ENCODE results near the gene SART3. TPM values are rescaled to one million over a fixed set of nuclear protein-coding genes. Genes with fewer than 3 reads are reported as not detected.

SART3 gene
- total and polyA plus RNA-seq, 2 of the 13 experiments (the other 11 are each of a cell fraction or from before 2014, with no cell fraction given) = 16.1 to 69.9 TPM

DNA sequence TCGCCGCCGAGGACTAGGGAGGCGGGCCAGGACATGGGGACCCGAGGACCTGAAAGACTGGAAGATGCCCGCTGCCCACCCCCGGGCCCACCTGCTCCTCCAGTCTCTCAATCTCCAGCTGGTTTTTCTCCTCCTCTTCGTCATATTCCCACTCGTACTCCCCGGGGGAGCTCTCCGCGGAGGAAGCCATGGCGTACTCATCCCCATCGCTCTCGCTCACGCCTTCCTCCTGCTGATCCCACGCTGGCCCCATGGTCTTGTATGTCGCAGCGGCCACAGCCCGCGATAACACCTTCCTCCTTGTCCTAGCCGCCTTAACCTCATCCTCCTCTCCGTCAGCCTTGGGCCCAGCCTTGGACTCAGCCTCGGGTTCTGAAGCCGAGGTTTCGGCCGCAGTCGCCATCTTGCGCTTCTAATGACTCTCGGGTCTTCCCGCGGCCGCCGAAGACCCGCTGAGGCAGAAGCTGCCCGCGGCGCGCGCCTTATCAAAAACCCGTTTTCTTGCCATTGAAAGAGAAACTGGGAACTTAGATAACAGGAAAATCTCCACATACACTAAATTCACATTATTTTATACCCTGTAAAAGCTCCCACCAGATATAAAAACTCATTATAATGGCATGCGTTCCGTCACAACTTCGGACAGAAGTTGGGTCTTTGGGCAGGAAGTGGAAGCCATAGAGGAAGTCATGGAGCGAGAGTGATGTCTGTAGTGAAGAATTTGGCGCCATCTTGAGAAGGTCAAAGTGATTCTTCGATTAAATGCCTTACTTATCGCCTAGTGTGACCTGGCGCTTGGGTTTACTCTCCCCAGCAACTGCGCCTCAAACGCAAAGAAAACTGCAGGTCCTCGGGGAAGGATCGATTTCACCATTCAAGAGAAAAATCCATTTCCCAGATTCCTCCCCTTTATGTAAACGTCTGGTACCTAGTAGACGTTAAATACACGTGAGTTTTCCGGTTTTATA, at the start of gene SART3 (continued):
- TF ChIP-seq, protein P1, sequence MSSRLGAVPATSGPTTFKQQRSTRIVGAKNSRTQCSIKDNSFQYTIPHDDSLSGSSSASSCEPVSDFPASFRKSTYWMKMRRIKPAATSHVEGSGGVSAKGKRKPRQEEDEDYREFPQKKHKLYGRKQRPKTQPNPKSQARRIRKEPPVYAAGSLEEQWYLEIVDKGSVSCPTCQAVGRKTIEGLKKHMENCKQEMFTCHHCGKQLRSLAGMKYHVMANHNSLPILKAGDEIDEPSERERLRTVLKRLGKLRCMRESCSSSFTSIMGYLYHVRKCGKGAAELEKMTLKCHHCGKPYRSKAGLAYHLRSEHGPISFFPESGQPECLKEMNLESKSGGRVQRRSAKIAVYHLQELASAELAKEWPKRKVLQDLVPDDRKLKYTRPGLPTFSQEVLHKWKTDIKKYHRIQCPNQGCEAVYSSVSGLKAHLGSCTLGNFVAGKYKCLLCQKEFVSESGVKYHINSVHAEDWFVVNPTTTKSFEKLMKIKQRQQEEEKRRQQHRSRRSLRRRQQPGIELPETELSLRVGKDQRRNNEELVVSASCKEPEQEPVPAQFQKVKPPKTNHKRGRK (CRISPR knock-in tag; IDR thresholded peaks at IDR 0.05) = no peak
- TF ChIP-seq, protein P2, sequence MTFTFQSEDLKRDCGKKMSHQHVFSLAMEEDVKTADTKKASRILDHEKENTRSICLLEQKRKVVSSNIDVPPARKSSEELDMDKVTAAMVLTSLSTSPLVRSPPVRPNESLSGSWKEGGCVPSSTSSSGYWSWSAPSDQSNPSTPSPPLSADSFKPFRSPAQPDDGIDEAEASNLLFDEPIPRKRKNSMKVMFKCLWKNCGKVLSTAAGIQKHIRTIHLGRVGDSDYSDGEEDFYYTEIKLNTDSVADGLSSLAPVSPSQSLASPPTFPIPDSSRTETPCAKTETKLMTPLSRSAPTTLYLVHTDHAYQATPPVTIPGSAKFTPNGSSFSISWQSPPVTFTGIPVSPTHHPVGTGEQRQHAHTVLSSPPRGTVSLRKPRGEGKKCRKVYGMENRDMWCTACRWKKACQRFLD (CRISPR knock-in tag; IDR thresholded peaks at IDR 0.05; ENCODE audit: borderline replicate concordance) = peak; percentile 56; the same call in 1 of the 2 replicates
- TF ChIP-seq ZNF24 (IDR thresholded peaks at IDR 0.05) (peak; percentile 39; the same call in 1 of the 2 replicates), GABPA (IDR thresholded peaks at IDR 0.05; ENCODE audit: low read depth, low read length) (peak; percentile 68), GABPA (CRISPR knock-in tag; IDR thresholded peaks at IDR 0.05; ENCODE audit: low read depth) (peak; percentile 98), SAP130 (CRISPR knock-in tag; IDR thresholded peaks at IDR 0.05; ENCODE audit: low read depth) (peak; percentile 80), ZNF451 (CRISPR knock-in tag; IDR thresholded peaks at IDR 0.05) (0 out of 2 replicates have a peak, but pooled peaks have one; percentile 38), SMAD3 (CRISPR knock-in tag; IDR thresholded peaks at IDR 0.05) (peak; percentile 71; the same call in 1 of the 2 replicates), YY1 (IDR thresholded peaks at IDR 0.05; ENCODE audit: insufficient read depth, insufficient replicate concordance, low read depth, low read length) (peak; percentile 91), ZFY (CRISPR knock-in tag; IDR thresholded peaks at IDR 0.05) (peak; percentile 86), KLF16 (CRISPR knock-in tag; IDR thresholded peaks at IDR 0.05) (no peak; a peak in 1 of 4 replicates), HIVEP1 (CRISPR knock-in tag; IDR thresholded peaks at IDR 0.05) (peak; percentile 25; the same call in 1 of the 2 replicates), ZNF30 (CRISPR knock-in tag; IDR thresholded peaks at IDR 0.05) (0 out of 2 replicates have a peak, but pooled peaks have one; percentile 79), HOXA3 (CRISPR knock-in tag; IDR thresholded peaks at IDR 0.05) (peak; percentile 30; the same call in 1 of the 2 replicates)
- TF ChIP-seq, protein P3, sequence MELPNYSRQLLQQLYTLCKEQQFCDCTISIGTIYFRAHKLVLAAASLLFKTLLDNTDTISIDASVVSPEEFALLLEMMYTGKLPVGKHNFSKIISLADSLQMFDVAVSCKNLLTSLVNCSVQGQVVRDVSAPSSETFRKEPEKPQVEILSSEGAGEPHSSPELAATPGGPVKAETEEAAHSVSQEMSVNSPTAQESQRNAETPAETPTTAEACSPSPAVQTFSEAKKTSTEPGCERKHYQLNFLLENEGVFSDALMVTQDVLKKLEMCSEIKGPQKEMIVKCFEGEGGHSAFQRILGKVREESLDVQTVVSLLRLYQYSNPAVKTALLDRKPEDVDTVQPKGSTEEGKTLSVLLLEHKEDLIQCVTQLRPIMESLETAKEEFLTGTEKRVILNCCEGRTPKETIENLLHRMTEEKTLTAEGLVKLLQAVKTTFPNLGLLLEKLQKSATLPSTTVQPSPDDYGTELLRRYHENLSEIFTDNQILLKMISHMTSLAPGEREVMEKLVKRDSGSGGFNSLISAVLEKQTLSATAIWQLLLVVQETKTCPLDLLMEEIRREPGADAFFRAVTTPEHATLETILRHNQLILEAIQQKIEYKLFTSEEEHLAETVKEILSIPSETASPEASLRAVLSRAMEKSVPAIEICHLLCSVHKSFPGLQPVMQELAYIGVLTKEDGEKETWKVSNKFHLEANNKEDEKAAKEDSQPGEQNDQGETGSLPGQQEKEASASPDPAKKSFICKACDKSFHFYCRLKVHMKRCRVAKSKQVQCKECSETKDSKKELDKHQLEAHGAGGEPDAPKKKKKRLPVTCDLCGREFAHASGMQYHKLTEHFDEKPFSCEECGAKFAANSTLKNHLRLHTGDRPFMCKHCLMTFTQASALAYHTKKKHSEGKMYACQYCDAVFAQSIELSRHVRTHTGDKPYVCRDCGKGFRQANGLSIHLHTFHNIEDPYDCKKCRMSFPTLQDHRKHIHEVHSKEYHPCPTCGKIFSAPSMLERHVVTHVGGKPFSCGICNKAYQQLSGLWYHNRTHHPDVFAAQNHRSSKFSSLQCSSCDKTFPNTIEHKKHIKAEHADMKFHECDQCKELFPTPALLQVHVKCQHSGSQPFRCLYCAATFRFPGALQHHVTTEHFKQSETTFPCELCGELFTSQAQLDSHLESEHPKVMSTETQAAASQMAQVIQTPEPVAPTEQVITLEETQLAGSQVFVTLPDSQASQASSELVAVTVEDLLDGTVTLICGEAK (IDR thresholded peaks at IDR 0.05) = peak; percentile 25; the same call in 1 of the 2 replicates
- TF ChIP-seq, protein P3 (CRISPR knock-in tag; IDR thresholded peaks at IDR 0.05) = no peak
- TF ChIP-seq, protein P4, sequence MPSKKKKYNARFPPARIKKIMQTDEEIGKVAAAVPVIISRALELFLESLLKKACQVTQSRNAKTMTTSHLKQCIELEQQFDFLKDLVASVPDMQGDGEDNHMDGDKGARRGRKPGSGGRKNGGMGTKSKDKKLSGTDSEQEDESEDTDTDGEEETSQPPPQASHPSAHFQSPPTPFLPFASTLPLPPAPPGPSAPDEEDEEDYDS (CRISPR knock-in tag; IDR thresholded peaks at IDR 0.05) = peak; percentile 57; the same call in 1 of the 2 replicates

Data from HepG2 (cell line).